ENCODE data around the gene CEP63.
"Not testable (repeated sequence)": the region's sequence is repeated elsewhere in the genome, so short reads cannot be mapped to it uniquely, and the experiment has no call there.

The CEP63 gene

GRCh38 chr3:134552784-134553183 is 66.9 kb downstream of the CEP63 start:
- H3K4me3 ChIP-seq (ENCODE audit: low read depth, low read length) = no peak overlapping the region
- no peak for DNase-seq (ENCODE audit: low read depth)
- TF ChIP-seq CTCF (IDR thresholded peaks at IDR 0.05; ENCODE audit: insufficient read depth, low read depth, low read length, missing control alignments) = no peak

DNA sequence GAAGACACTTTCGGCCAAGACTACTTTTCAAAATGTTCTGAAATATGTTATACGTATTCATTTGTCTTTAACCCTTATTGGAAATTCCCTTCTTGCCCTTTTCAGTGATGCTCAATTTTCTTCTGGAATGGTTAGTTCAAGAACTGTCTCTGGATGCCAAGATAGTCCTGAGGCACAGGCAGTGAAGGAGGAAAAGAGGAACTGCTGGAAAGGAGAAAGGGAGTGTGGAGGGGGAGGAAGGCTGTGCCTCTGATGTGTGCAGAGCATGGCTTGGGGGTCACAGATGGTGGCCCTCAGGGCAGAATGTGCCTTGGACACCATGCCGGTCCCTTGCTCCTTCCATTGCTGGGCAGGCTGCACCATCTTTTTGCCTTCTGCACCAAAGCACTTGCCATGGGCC is 73.7 kb downstream of the CEP63 start:
- no peak for DNase-seq (ENCODE audit: low read depth)
- TF ChIP-seq CTCF (IDR thresholded peaks at IDR 0.05; ENCODE audit: insufficient read depth, low read depth, low read length, missing control alignments) = no peak
- H3K4me3 ChIP-seq (ENCODE audit: low read depth, low read length) = no peak overlapping the region

- TF ChIP-seq CTCF (IDR thresholded peaks at IDR 0.05; ENCODE audit: insufficient read depth, low read depth, low read length, missing control alignments) = no peak
- no peak for DNase-seq (ENCODE audit: low read depth)
Measured at GRCh38 chr3:134562055-134562454, 76.2 kb downstream of the CEP63 start.

GRCh38 chr3:134563601-134564000 is 77.7 kb downstream of the CEP63 start:
- no peak for DNase-seq (ENCODE audit: low read depth)
- TF ChIP-seq CTCF (IDR thresholded peaks at IDR 0.05; ENCODE audit: insufficient read depth, low read depth, low read length, missing control alignments) = no peak
- no peak overlapping the region for H3K4me3 ChIP-seq (ENCODE audit: low read depth, low read length)

More at GRCh38 chr3:134562055-134562454, 76.2 kb downstream of the CEP63 start:
- no peak overlapping the region for H3K4me3 ChIP-seq (ENCODE audit: low read depth, low read length)

DNA sequence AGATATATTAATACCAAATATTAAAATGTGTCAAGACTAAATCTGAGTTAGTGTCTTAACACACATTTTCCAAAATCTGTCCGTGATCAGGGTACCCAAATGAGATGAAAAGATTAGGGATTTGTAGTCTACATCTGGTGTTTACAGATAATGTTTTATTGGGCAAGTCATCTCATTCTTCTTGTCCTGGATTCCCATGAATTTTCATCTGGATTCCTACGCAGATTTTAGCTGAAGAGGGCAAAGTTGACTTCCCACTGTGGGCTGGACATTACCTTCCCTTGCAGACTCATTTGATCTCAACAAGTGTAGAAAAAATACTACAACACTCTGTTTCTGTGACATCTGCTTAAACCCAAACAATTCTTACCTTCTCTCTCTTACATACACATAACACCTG is 79.1 kb downstream of the CEP63 start:
- H3K4me3 ChIP-seq (ENCODE audit: low read depth, low read length) = no peak overlapping the region
- no peak for DNase-seq (ENCODE audit: low read depth)
- no peak for TF ChIP-seq CTCF (IDR thresholded peaks at IDR 0.05; ENCODE audit: insufficient read depth, low read depth, low read length, missing control alignments)

DNA sequence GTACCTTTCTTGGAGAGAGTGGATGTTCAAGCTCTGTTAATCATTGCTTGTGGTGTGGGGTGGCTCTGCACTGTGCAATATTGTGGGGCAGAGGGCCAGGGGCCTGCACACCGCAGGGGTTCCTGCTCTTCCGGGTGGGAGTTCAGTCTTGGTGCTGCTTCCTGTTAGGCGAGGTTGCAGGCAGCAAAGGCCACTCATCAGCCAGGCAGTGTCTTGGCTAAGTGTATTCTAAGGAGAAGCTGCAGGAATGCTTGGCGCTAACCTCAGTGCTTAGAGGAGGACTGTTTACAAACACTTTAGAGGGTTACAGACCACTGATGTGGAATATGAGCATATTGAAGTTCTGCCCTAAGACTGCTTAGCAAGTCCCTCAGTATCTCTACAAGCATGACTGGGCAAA is 81.7 kb downstream of the CEP63 start:
- TF ChIP-seq CTCF (IDR thresholded peaks at IDR 0.05; ENCODE audit: insufficient read depth, low read depth, low read length, missing control alignments) = no peak
- DNase-seq (ENCODE audit: low read depth) = no peak
- no peak overlapping the region for H3K4me3 ChIP-seq (ENCODE audit: low read depth, low read length)

- H3K4me3 ChIP-seq (ENCODE audit: low read depth, low read length) = no peak overlapping the region
- no peak for DNase-seq (ENCODE audit: low read depth)
- TF ChIP-seq CTCF (IDR thresholded peaks at IDR 0.05; ENCODE audit: insufficient read depth, low read depth, low read length, missing control alignments) = no peak
Measured at GRCh38 chr3:134568790-134569189, 82.9 kb downstream of the CEP63 start.

GRCh38 chr3:134569899-134570298 is 84.0 kb downstream of the CEP63 start:
- DNase-seq (ENCODE audit: low read depth); H3K4me3 ChIP-seq (ENCODE audit: low read depth, low read length): not testable (repeated sequence)
